SK-N-MC (cell line): ENCODE results near the gene AKT1S1.

ENCODE experiments used
- EZH2 ChIP-seq: fragments of 200-600 bp; sonication (generic); IDR thresholded peaks from one replicate; pipeline ENCODE4 v1.6.1; 2017; ENCODE audit warnings: antibody characterized with exemption
- FOXP2 ChIP-seq: optimal IDR thresholded peaks from 2 replicates; pipeline ENCODE3; 2011; ENCODE audit warnings: mild to moderate bottlenecking, moderate library complexity; ENCODE audit not compliant: insufficient read depth; ENCODE audit errors: extremely low read length, control extremely low read depth
- POLR2AphosphoS5 ChIP-seq: IDR thresholded peaks from 2 replicates; pipeline ENCODE4 v1.6.1; 2012; ENCODE audit warnings: mild to moderate bottlenecking, low read depth, low read length, borderline replicate concordance

DNA sequence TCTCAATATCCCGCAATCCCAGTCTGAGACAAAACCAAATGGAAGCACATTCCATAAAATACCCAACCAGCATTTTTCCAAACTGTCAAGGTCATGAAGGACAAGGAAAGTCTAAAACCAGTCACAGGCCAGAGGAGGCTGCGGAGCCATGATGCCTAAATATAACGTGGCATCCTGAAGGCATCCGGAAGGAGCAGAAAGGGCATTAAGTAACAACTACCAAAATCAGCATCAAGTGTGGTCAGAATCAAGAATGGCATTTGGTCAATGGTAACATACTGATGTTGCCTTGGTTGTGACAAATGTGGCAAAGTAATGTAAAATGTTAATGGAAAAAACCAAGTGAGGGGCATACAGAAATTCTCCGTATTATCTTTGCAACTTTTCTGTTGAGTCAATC lies 48.3 kb upstream of the AKT1S1 start:
- TF ChIP-seq EZH2 (no peak), POLR2AphosphoS5 (no peak), FOXP2 (no peak)
